ENCODE results near the gene TIPARP. TPM values are rescaled to one million over a fixed set of nuclear protein-coding genes. Genes with fewer than 3 reads are reported as not detected.
"Not testable (repeated sequence)": the region's sequence is repeated elsewhere in the genome, so short reads cannot be mapped to it uniquely, and the experiment has no call there.

TIPARP gene
- total RNA-seq, 3 donors from 2014 or later (not counting 1 experiment from before 2014, with no cell fraction given) = 129 to 249 (median 147) TPM

GRCh38 chr3:156644958-156645357, 29.4 kb upstream of the TIPARP start:
- Mint-ChIP-seq H3K27ac (no peak overlapping the region), H3K27me3 (ENCODE audit: low read depth in 2 of 2) (peaks cover 3 to 6% of the 10 kb centered on the region in 2 donors), H3K4me3 (no peak overlapping the region), H3K36me3 (no peaks in the 10 kb centered on the region), H3K4me1 (peaks cover 17 to 18% of the 10 kb centered on the region in 2 donors), H3K9me3 (no peaks in the 10 kb centered on the region)
- H3K27me3 ChIP-seq (ENCODE audit: control insufficient read depth, insufficient read depth, low read length) = no peaks in the 10 kb centered on the region
- ATAC-seq (no peak), DNase-seq (no peak)
- intact Hi-C loops (cut with micrococcal nuclease) = no loop called here
- no peak overlapping the region for H3K27ac ChIP-seq (ENCODE audit: low read length)
- TF ChIP-seq CTCF (IDR thresholded peaks at IDR 0.05) = no peak
- peaks cover 19% of the 10 kb centered on the region for H3K4me1 ChIP-seq (ENCODE audit: control insufficient read depth, insufficient read depth, low read length)
- no peaks in the 10 kb centered on the region for H3K9me3 ChIP-seq (ENCODE audit: control insufficient read depth, insufficient read depth, low read length)
- H3K4me3 ChIP-seq (ENCODE audit: low read length) = no peak overlapping the region
- H3K36me3 ChIP-seq (ENCODE audit: control insufficient read depth, insufficient read depth, low read length) = no peaks in the 10 kb centered on the region

GRCh38 chr3:156646958-156647357, 27.4 kb upstream of the TIPARP start:
- Mint-ChIP-seq H3K4me1 (peaks cover 17 to 18% of the 10 kb centered on the region in 2 donors), H3K36me3 (no peaks in the 10 kb centered on the region), H3K27ac (no peak overlapping the region), H3K27me3 (ENCODE audit: low read depth in 2 of 2) (peaks cover 3 to 6% of the 10 kb centered on the region in 2 donors), H3K4me3 (no peak overlapping the region), H3K9me3 (no peaks in the 10 kb centered on the region)
- H3K27ac ChIP-seq (ENCODE audit: low read length) = no peak overlapping the region
- peaks cover 19% of the 10 kb centered on the region for H3K4me1 ChIP-seq (ENCODE audit: control insufficient read depth, insufficient read depth, low read length)
- no peak for DNase-seq
- no peaks in the 10 kb centered on the region for H3K27me3 ChIP-seq (ENCODE audit: control insufficient read depth, insufficient read depth, low read length)
- H3K9me3 ChIP-seq (ENCODE audit: control insufficient read depth, insufficient read depth, low read length) = no peaks in the 10 kb centered on the region
- no peak overlapping the region for H3K4me3 ChIP-seq (ENCODE audit: low read length)
- intact Hi-C loops (cut with micrococcal nuclease) = no loop called here
- H3K36me3 ChIP-seq (ENCODE audit: control insufficient read depth, insufficient read depth, low read length) = no peaks in the 10 kb centered on the region
- ATAC-seq = no peak
- TF ChIP-seq CTCF (IDR thresholded peaks at IDR 0.05) = no peak

- TF ChIP-seq CTCF (IDR thresholded peaks at IDR 0.05) = no peak
- H3K4me1 Mint-ChIP-seq = peaks cover 11 to 12% of the 10 kb centered on the region in 2 donors
- intact Hi-C loops (cut with micrococcal nuclease) = no loop called here
- Histone ChIP-seq H3K27ac (ENCODE audit: low read length) (no peak overlapping the region), H3K4me3 (ENCODE audit: low read length) (no peak overlapping the region), H3K27me3 (ENCODE audit: control insufficient read depth, insufficient read depth, low read length) (no peaks in the 10 kb centered on the region), H3K36me3 (ENCODE audit: control insufficient read depth, insufficient read depth, low read length) (no peaks in the 10 kb centered on the region), H3K9me3 (ENCODE audit: control insufficient read depth, insufficient read depth, low read length) (no peaks in the 10 kb centered on the region), H3K4me1 (ENCODE audit: control insufficient read depth, insufficient read depth, low read length) (peaks cover 14% of the 10 kb centered on the region)
- no peaks in the 10 kb centered on the region for H3K9me3 Mint-ChIP-seq
- no peaks in the 10 kb centered on the region for H3K36me3 Mint-ChIP-seq
- ATAC-seq = no peak
- no peak overlapping the region for H3K4me3 Mint-ChIP-seq
- WGBS (ENCODE audit: insufficient coverage) = 68% methylated on average over 3 of the region's 3 CpGs
- DNase-seq = no peak
- H3K27ac Mint-ChIP-seq = no peak overlapping the region
- H3K27me3 Mint-ChIP-seq (ENCODE audit: low read depth in 2 of 2) = peaks cover 3 to 6% of the 10 kb centered on the region in 2 donors
Observed at GRCh38 chr3:156648086-156648485, 26.3 kb upstream of the TIPARP start.

GRCh38 chr3:156649681-156650080, 24.7 kb upstream of the TIPARP start:
- H3K9me3 ChIP-seq (ENCODE audit: control insufficient read depth, insufficient read depth, low read length) = no peaks in the 10 kb centered on the region
- no peak overlapping the region for H3K27ac ChIP-seq (ENCODE audit: low read length)
- H3K4me3 ChIP-seq (ENCODE audit: low read length) = no peak overlapping the region
- H3K36me3 Mint-ChIP-seq = no peaks in the 10 kb centered on the region
- H3K4me1 Mint-ChIP-seq = no peaks in the 10 kb centered on the region
- intact Hi-C loops (cut with micrococcal nuclease) = no loop called here
- no CpG with 5 or more reads among the region's 1 CpG for WGBS (ENCODE audit: insufficient coverage)
- H3K27me3 Mint-ChIP-seq (ENCODE audit: low read depth in 2 of 2) = peaks cover 3 to 6% of the 10 kb centered on the region in 2 donors
- TF ChIP-seq CTCF (IDR thresholded peaks at IDR 0.05) = no peak
- no peak overlapping the region for H3K4me3 Mint-ChIP-seq
- ATAC-seq = no peak
- H3K27ac Mint-ChIP-seq = no peak overlapping the region
- H3K27me3 ChIP-seq (ENCODE audit: control insufficient read depth, insufficient read depth, low read length) = no peaks in the 10 kb centered on the region
- no peaks in the 10 kb centered on the region for H3K9me3 Mint-ChIP-seq
- no peak for DNase-seq
- H3K36me3 ChIP-seq (ENCODE audit: control insufficient read depth, insufficient read depth, low read length) = no peaks in the 10 kb centered on the region
- no peaks in the 10 kb centered on the region for H3K4me1 ChIP-seq (ENCODE audit: control insufficient read depth, insufficient read depth, low read length)

GRCh38 chr3:156652661-156653060, 21.7 kb upstream of the TIPARP start:
- H3K27me3 Mint-ChIP-seq (ENCODE audit: low read depth in 2 of 2); DNase-seq; H3K27ac ChIP-seq (ENCODE audit: low read length); H3K9me3 Mint-ChIP-seq; H3K36me3 ChIP-seq (ENCODE audit: control insufficient read depth, insufficient read depth, low read length); H3K4me3 ChIP-seq (ENCODE audit: low read length); H3K27me3 ChIP-seq (ENCODE audit: control insufficient read depth, insufficient read depth, low read length); H3K4me3 Mint-ChIP-seq; H3K4me1 ChIP-seq (ENCODE audit: control insufficient read depth, insufficient read depth, low read length); H3K27ac Mint-ChIP-seq; intact Hi-C loops (cut with micrococcal nuclease); ATAC-seq; H3K36me3 Mint-ChIP-seq; H3K9me3 ChIP-seq (ENCODE audit: control insufficient read depth, insufficient read depth, low read length); H3K4me1 Mint-ChIP-seq: not testable (repeated sequence)
- WGBS (ENCODE audit: insufficient coverage) = no CpG with 5 or more reads among the region's 2 CpGs
